Type B pancreatic cell (in vitro differentiated cells): Measurements from ENCODE around the gene S100A8. TPM values are rescaled to one million over a fixed set of nuclear protein-coding genes. Genes with fewer than 3 reads are reported as not detected.

ENCODE experiments used
- DNase-seq: peaks from one replicate; pipeline ENCODE4 v3.0.0; 2021; ENCODE audit warnings: mixed read lengths; ENCODE audit not compliant: unreplicated experiment; ENCODE audit errors: extremely low spot score
- H3K27ac Mint-ChIP-seq: 2 replicates; pipeline ENCODE4 v1.8.0; 2021; ENCODE audit warnings: mild to moderate bottlenecking, mixed read lengths
- H3K27me3 Mint-ChIP-seq: 2 replicates; pipeline ENCODE4 v1.8.0; 2021; ENCODE audit warnings: mixed read lengths
- H3K36me3 Mint-ChIP-seq: 2 replicates; pipeline ENCODE4 v1.8.0; 2021; ENCODE audit warnings: mixed read lengths
- H3K4me1 Mint-ChIP-seq: one replicate; pipeline ENCODE4 v1.8.0; 2021; ENCODE audit warnings: mixed read lengths; ENCODE audit not compliant: unreplicated experiment
- H3K4me3 Mint-ChIP-seq: 2 replicates; pipeline ENCODE4 v1.8.0; 2021; ENCODE audit warnings: mild to moderate bottlenecking, mixed read lengths
- H3K9me3 Mint-ChIP-seq: 2 replicates; pipeline ENCODE4 v1.8.0; 2021; ENCODE audit warnings: mixed read lengths
- total RNA-seq: library from RNA; stranded (reverse); gene quantifications from 2 replicates; pipeline ENCODE4 v1.2.1, GENCODE V29; 2021; ENCODE audit warnings: low replicate concordance
- TF ChIP-seq, protein P1 (sequence below): fragments of 200-600 bp; sonication (generic); conservative IDR thresholded peaks from 2 replicates; pipeline ENCODE4 v1.5.0; 2021; ENCODE audit warnings: antibody characterized with exemption, mild to moderate bottlenecking

Gene S100A8
- total RNA-seq, 1 donor from 2014 or later: 667 TPM

DNA sequence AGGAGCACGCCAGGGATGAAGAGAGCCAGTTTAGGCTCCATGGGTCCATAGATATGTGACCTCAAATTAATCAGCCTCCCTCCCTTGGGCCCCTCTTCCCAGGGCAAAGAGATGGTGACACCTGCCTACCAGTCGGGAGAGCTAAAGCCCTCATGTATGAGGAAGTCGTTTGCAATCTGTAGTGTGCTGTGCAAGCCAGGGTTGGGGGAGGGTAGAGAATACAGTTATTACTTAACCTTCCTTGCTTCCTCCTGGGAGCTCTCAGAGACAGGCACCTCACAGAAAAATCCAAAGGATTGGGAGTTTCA is 46.2 kb downstream of the S100A8 start:
- Mint-ChIP-seq H3K4me1 (peaks cover 10% of the 10 kb centered on the region), H3K36me3 (no peaks in the 10 kb centered on the region), H3K27me3 (peaks cover 22% of the 10 kb centered on the region), H3K4me3 (no peak overlapping the region), H3K9me3 (no peaks in the 10 kb centered on the region), H3K27ac (no peak overlapping the region)
- DNase-seq: peak; percentile 29
- TF ChIP-seq, protein P1, sequence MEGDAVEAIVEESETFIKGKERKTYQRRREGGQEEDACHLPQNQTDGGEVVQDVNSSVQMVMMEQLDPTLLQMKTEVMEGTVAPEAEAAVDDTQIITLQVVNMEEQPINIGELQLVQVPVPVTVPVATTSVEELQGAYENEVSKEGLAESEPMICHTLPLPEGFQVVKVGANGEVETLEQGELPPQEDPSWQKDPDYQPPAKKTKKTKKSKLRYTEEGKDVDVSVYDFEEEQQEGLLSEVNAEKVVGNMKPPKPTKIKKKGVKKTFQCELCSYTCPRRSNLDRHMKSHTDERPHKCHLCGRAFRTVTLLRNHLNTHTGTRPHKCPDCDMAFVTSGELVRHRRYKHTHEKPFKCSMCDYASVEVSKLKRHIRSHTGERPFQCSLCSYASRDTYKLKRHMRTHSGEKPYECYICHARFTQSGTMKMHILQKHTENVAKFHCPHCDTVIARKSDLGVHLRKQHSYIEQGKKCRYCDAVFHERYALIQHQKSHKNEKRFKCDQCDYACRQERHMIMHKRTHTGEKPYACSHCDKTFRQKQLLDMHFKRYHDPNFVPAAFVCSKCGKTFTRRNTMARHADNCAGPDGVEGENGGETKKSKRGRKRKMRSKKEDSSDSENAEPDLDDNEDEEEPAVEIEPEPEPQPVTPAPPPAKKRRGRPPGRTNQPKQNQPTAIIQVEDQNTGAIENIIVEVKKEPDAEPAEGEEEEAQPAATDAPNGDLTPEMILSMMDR: no peak

DNA sequence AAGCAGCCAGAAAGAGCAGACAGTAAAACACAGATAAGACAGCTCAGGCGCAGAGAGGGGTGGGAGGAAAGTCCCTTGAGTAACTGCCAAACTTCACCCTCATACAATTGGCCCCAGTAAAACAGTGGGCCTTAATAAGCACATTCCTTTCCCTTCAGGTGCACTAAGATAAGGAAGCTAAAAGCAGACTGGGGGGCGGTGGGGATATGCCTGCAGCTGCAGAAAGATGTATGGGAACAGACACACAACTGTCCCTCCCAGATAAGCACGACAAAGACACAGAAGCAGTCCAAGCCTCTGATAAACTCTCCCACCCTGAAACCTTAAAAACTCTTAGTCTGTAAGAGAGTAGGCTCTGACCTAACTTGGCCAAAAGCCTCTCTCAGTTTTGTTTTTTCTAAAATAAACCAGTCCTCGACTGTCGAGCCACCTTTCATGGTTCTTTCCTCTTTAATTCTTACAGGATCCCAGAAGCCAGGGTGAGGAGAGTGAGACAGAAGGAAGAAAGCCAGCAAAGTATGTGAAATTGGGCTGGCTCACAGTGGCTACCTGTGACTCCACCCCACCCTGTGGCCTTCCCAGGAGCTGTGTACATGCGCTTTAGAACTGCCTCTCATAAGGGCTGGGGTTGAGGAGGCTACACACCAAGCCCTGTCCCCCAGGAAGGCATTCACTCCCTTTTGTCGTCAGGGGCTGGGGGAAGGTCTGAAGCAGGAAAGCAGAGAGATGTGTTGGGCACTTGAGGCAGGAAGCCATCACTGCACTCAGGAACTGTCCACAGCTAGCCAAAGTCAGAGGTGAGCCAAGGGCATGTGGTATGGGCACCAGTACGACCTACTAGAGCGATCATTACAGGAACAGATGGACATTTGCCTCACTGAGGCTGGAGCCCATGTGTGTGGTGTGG is 46.8 kb downstream of the S100A8 start:
- Mint-ChIP-seq H3K36me3 (no peaks in the 10 kb centered on the region), H3K4me3 (peak overlapping the region; percentile 18), H3K4me1 (peaks cover 10% of the 10 kb centered on the region), H3K27ac (peak overlapping the region; percentile 26), H3K27me3 (peaks cover 16% of the 10 kb centered on the region), H3K9me3 (no peaks in the 10 kb centered on the region)
- DNase-seq: peak; percentile 34
- TF ChIP-seq, protein P1: no peak

DNA sequence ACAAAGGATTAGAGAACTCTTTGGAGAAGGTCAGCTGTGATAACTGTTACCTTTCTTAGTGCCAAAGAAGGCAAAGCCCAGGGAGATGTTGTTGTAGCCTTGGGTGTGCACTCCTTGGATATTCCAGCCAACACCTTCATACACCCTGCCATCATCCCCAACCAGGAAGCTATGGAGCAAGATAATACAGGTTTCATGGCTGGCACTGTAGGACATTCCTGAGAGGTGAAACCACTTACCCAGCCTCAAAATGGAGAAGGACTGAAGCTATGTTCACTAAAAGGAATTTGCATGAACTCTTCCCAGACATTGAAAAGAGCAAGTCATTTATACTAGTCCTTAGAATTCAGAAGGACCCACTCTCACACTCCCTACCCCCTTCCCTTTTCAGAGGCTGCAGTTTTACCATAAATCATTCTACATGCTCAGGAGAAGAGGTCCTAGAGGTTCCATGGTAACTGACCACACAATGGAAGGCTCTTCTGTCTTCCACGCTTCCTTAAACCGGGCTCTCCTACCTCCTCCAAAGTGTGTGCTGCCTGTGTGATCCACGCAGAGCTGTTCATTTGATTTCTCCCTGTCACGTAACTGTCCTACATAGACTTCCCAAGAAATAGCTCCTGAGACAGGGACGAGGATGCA is 47.7 kb downstream of the S100A8 start:
- no peak for DNase-seq
- Mint-ChIP-seq H3K36me3 (no peaks in the 10 kb centered on the region), H3K27me3 (peaks cover 14% of the 10 kb centered on the region), H3K4me3 (no peak overlapping the region), H3K4me1 (peaks cover 10% of the 10 kb centered on the region), H3K27ac (peak overlapping the region; percentile 26), H3K9me3 (no peaks in the 10 kb centered on the region)
- TF ChIP-seq, protein P1: no peak

DNA sequence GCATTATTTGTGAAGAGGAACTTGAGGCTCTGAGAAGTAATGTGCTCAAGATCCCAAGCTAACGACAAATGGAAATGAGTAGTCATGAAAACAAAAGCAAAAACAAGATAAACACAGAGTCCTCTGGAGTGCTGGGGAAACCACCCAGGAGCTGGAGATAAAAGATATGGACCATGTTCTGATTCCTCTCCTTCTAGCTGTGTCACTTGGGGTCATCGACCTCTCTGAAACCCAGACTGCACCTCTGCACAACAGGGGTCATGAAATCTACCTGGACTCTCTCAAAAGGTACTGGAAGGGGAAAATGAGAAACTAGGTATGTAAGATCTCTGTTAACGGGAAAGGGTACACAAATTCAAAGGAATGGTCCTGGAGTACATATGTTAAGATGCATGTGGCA is 48.7 kb downstream of the S100A8 start:
- H3K4me3 Mint-ChIP-seq: no peak overlapping the region
- no peaks in the 10 kb centered on the region for H3K9me3 Mint-ChIP-seq
- peaks cover 10% of the 10 kb centered on the region for H3K4me1 Mint-ChIP-seq
- no peak for DNase-seq
- H3K27me3 Mint-ChIP-seq: peaks cover 12% of the 10 kb centered on the region
- TF ChIP-seq, protein P1: no peak
- no peak overlapping the region for H3K27ac Mint-ChIP-seq
- H3K36me3 Mint-ChIP-seq: no peaks in the 10 kb centered on the region

DNA sequence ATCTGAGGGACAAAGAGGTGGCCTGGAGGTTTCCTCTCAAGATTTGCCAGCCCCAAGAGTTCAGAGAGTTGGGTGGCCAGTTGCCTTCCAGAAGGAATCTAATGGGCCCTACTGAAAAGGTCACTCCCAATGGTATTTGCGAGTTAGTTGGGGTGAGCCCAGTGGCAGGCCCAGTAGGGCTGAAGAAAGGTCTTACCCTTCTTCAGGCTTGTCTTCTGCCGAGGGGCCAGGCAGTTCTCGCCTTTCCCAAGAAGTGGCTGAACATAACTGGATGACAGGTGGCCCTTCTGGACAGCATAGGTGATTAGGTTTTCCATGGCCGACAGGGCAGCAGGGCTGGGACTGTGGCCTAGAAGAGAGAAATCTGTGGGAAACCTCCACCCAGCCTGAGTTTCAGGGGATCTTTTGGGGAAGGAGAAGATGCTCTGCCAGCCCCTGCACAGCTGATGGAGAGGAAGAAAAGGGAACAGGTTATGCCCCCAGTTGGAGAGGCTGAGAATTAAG is 49.4 kb downstream of the S100A8 start:
- H3K9me3 Mint-ChIP-seq: no peaks in the 10 kb centered on the region
- H3K4me3 Mint-ChIP-seq: no peak overlapping the region
- H3K4me1 Mint-ChIP-seq: peaks cover 10% of the 10 kb centered on the region
- no peak for DNase-seq
- no peaks in the 10 kb centered on the region for H3K36me3 Mint-ChIP-seq
- H3K27ac Mint-ChIP-seq: no peak overlapping the region
- H3K27me3 Mint-ChIP-seq: peaks cover 9% of the 10 kb centered on the region
- TF ChIP-seq, protein P1: no peak
